Naive B cell (primary cell): ENCODE results near the gene HMGCL. TPM values are rescaled to one million over a fixed set of nuclear protein-coding genes. Genes with fewer than 3 reads are reported as not detected.

Experiments used
- ATAC-seq, 2 donors: fragments of 150-1000 bp; cut with Tn5 transposase; 2 replicates each; pipeline ENCODE4 v1.10.0; 2021; ENCODE audit warnings: low read depth in 2 of 2, mild to moderate bottlenecking in 2 of 2, moderate library complexity in 2 of 2
- DNase-seq: peaks from one replicate; pipeline ENCODE4 v3.0.0; 2022
- H3K27ac Mint-ChIP-seq, 6 donors: one replicate each; pipeline ENCODE4 v1.8.0; 2020 to 2022; ENCODE audit warnings: mild to moderate bottlenecking in 6 of 6, mixed read lengths in 6 of 6, moderate library complexity in 5 of 6, inconsistent platforms in 2 of 6
- H3K27me3 Mint-ChIP-seq, 3 donors: one replicate each; pipeline ENCODE4 v1.8.0; 2021 to 2022; ENCODE audit warnings: mixed read lengths in 3 of 3, mild to moderate bottlenecking in 1 of 3
- H3K36me3 Mint-ChIP-seq, 2 donors: one replicate each; pipeline ENCODE4 v1.8.0; 2020 to 2022; ENCODE audit warnings: mixed read lengths in 2 of 2, inconsistent platforms in 1 of 2, mild to moderate bottlenecking in 1 of 2
- H3K4me1 Mint-ChIP-seq, 3 donors: one replicate each; pipeline ENCODE4 v1.8.0; 2020 to 2022; ENCODE audit warnings: mixed read lengths in 3 of 3, inconsistent platforms in 1 of 3, mild to moderate bottlenecking in 1 of 3, moderate library complexity in 1 of 3
- H3K4me3 Mint-ChIP-seq, 8 donors: one replicate each; pipeline ENCODE4 v1.8.0; 2020 to 2022; ENCODE audit warnings: mild to moderate bottlenecking in 8 of 8, mixed read lengths in 8 of 8, moderate library complexity in 8 of 8, inconsistent platforms in 2 of 8
- H3K9me3 Mint-ChIP-seq, 7 donors: one replicate each; pipeline ENCODE4 v1.8.0; 2020 to 2022; ENCODE audit warnings: mixed read lengths in 7 of 7, mild to moderate bottlenecking in 5 of 7, inconsistent platforms in 2 of 7, moderate library complexity in 1 of 7
- polyA plus RNA-seq, 6 donors: library from polyadenylated mRNA; unstranded; fragments of 300-500 nt; fragmentation: Illumina TruSeq; gene quantifications; one replicate each; pipeline ENCODE4 v1.2.3, GENCODE V29; 2021; ENCODE audit warnings: low read depth in 6 of 6

HMGCL gene
- polyA plus RNA-seq, 6 donors from 2014 or later: 16.0 to 42.2 (median 27.7) TPM

- Mint-ChIP-seq H3K27me3 (no peaks in the 10 kb centered on the region), H3K36me3 (no peaks in the 10 kb centered on the region), H3K9me3 (no peaks in the 10 kb centered on the region), H3K27ac (peak overlapping the region in 3 of 6 donors; percentile 16 to 60 (median 49)), H3K4me3 (peak overlapping the region in 1 of 8 donors; percentile 72), H3K4me1 (peaks cover 7 to 40% (median 8%) of the 10 kb centered on the region in 3 donors)
- no peak for ATAC-seq
- no peak for DNase-seq
These were observed 50.9 kb downstream of the HMGCL start for GRCh38 chr1:23774174-23774880.

- no peak overlapping the region for H3K4me3 Mint-ChIP-seq
- no peak overlapping the region for H3K27ac Mint-ChIP-seq
- no peak for ATAC-seq
- H3K9me3 Mint-ChIP-seq: no peaks in the 10 kb centered on the region
- H3K4me1 Mint-ChIP-seq: peaks cover 4 to 31% (median 5%) of the 10 kb centered on the region in 3 donors
- no peak for DNase-seq
- no peaks in the 10 kb centered on the region for H3K27me3 Mint-ChIP-seq
- no peaks in the 10 kb centered on the region for H3K36me3 Mint-ChIP-seq
These were observed 52.4 kb downstream of the HMGCL start for GRCh38 chr1:23772854-23773242.

- Mint-ChIP-seq H3K4me3 (peak overlapping the region in 2 of 8 donors; percentile 45 to 61), H3K36me3 (no peaks in the 10 kb centered on the region), H3K4me1 (peaks cover 4 to 25% (median 5%) of the 10 kb centered on the region in 3 donors), H3K9me3 (no peaks in the 10 kb centered on the region), H3K27ac (peak overlapping the region in 1 of 6 donors; percentile 60), H3K27me3 (no peaks in the 10 kb centered on the region)
- DNase-seq (peak; percentile 75), ATAC-seq (peak; percentile 94 to 98)
These were observed 53.0 kb downstream of the HMGCL start for GRCh38 chr1:23772049-23772853.

- no peak for ATAC-seq
- DNase-seq: no peak
- H3K27me3 Mint-ChIP-seq: no peaks in the 10 kb centered on the region
- peaks cover 5 to 8% (median 5%) of the 10 kb centered on the region in 3 donors for H3K4me1 Mint-ChIP-seq
- no peaks in the 10 kb centered on the region for H3K9me3 Mint-ChIP-seq
- no peaks in the 10 kb centered on the region for H3K36me3 Mint-ChIP-seq
- no peak overlapping the region for H3K27ac Mint-ChIP-seq
- H3K4me3 Mint-ChIP-seq: no peak overlapping the region
These were observed 56.5 kb downstream of the HMGCL start for GRCh38 chr1:23768733-23769132.

DNA sequence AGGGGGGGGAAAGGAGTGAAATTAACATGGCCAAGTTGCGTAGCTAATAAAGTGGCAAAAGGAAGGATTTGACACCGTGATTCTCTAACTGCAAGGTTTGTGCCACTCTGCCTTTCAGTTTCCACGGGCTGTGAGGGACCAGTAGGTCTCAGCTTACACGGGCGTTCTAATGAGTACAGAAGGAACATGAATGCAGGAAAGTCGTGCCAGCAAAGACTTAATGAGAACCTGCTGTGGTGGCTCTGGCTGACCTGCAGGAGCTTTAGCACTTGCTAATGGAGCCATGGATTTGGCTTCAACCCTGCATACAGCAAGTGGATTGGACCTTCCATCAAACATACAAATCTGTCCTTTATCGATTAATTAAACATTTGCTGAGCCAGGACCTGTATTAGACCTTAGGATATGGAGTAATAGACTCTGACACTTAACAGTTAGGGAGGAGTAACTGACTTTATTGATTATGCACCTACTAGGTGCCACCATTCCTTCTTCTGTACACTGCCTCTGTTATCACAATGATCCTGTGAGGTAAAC lies 62.1 kb downstream of the HMGCL start:
- no peak overlapping the region for H3K4me3 Mint-ChIP-seq
- no peaks in the 10 kb centered on the region for H3K27me3 Mint-ChIP-seq
- ATAC-seq (no peak), DNase-seq (no peak)
- H3K27ac Mint-ChIP-seq: peak overlapping the region in 2 of 6 donors; percentile 20 to 91
- no peaks in the 10 kb centered on the region for H3K9me3 Mint-ChIP-seq
- peaks cover 4 to 8% (median 6%) of the 10 kb centered on the region in 3 donors for H3K4me1 Mint-ChIP-seq
- H3K36me3 Mint-ChIP-seq: peaks cover 6 to 8% of the 10 kb centered on the region in 2 donors

GRCh38 chr1:23759277-23759676 lies 66.0 kb downstream of the HMGCL start:
- ATAC-seq (no peak), DNase-seq (no peak)
- H3K27ac Mint-ChIP-seq: peak overlapping the region in 1 of 6 donors; percentile 47
- peaks cover 3 to 8% (median 6%) of the 10 kb centered on the region in 3 donors for H3K4me1 Mint-ChIP-seq
- no peak overlapping the region for H3K4me3 Mint-ChIP-seq
- H3K27me3 Mint-ChIP-seq: no peaks in the 10 kb centered on the region
- peaks cover 12 to 18% of the 10 kb centered on the region in 2 donors for H3K36me3 Mint-ChIP-seq
- no peaks in the 10 kb centered on the region for H3K9me3 Mint-ChIP-seq

DNA sequence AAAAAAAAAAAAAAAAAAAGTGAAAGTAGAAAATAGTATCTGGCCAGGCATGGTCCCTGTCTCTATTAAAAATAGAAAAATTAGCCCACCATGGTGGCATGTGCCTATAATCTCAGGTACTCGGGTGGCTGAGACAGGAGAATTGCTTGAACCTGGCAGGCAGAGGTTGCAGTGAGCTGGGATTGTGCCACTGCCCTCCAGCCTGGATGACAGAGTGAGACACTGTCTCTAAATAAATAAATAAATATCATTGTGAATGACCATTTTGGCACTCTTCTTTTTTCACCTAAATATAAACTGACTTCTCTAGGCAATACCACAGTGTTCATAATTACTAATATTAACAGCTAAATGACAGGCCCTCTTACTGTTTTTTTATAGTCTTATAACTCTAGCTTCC lies 67.4 kb downstream of the HMGCL start:
- Mint-ChIP-seq H3K36me3 (peaks cover 12 to 23% of the 10 kb centered on the region in 2 donors), H3K9me3 (no peaks in the 10 kb centered on the region)

GRCh38 chr1:23756676-23757075 lies 68.6 kb downstream of the HMGCL start:
- ATAC-seq (no peak), DNase-seq (no peak)
- Mint-ChIP-seq H3K4me1 (peaks cover under 1 to 8% (median 3%) of the 10 kb centered on the region in 3 donors), H3K27ac (peak overlapping the region in 1 of 6 donors; percentile 15), H3K36me3 (peaks cover 12 to 25% of the 10 kb centered on the region in 2 donors), H3K4me3 (no peak overlapping the region), H3K27me3 (no peaks in the 10 kb centered on the region), H3K9me3 (no peaks in the 10 kb centered on the region)

More for the DNA sequence above, 67.4 kb downstream of the HMGCL start:
- Mint-ChIP-seq H3K4me1 (peaks cover 0 to 6% (median 5%) of the 10 kb centered on the region in 3 donors), H3K27ac (no peak overlapping the region), H3K4me3 (no peak overlapping the region), H3K27me3 (no peaks in the 10 kb centered on the region)
- ATAC-seq (no peak), DNase-seq (no peak)

DNA sequence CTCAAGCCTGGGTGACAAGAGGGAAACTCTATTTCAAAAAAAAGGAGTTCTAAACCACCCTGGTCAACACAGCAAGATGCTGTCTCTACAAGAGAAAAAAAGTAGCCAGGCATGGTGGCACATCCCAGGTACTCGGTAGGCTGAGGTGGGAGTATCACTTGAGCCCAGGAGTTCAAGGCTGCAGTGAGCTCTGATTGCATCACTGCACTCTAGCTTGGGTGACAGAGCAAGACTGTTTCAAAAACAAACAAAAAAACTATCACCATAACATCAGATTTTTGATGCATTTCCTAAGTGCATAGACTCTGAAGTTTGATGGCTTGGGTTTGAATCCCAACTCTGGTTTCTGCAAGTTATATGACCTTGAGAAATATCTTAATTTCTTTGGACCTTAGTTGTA lies 72.3 kb downstream of the HMGCL start:
- Mint-ChIP-seq H3K27ac (no peak overlapping the region), H3K4me1 (peaks cover 8 to 25% (median 14%) of the 10 kb centered on the region in 3 donors), H3K27me3 (no peaks in the 10 kb centered on the region), H3K9me3 (no peaks in the 10 kb centered on the region), H3K36me3 (peaks cover 12 to 25% of the 10 kb centered on the region in 2 donors), H3K4me3 (no peak overlapping the region)
- no peak for DNase-seq
- no peak for ATAC-seq

Other genes starting within 250 kb of the HMGCL start
- gene RPL11, start 133.6 kb downstream of the HMGCL start, polyA plus RNA-seq: 1,000 to 10,000 TPM; 1,123 to 1,541 (median 1,429) TPM
- 10 to 100 TPM; 15.5 to 74.6 (median 46.1) TPM for gene ELOA, start 82.0 kb downstream of the HMGCL start, polyA plus RNA-seq
- gene PITHD1, start 47.0 kb downstream of the HMGCL start, polyA plus RNA-seq: 100 to 1,000 TPM in 2 of 6 donors, 10 to 100 TPM in 4; 64.4 to 110 (median 89.0) TPM
- gene LYPLA2, start 34.3 kb downstream of the HMGCL start, polyA plus RNA-seq: 10 to 100 TPM; 45.3 to 77.4 (median 67.3) TPM
- 1 to 10 TPM in 5 of 6 donors, not detected in 1; 3.8 to 7.9 (median 4.3) TPM for gene GALE, start 24.7 kb downstream of the HMGCL start, polyA plus RNA-seq
- 1 to 10 TPM; 3.2 to 9.6 (median 7.2) TPM for gene FUCA1, start 42.9 kb upstream of the HMGCL start, polyA plus RNA-seq
- 10 to 100 TPM; 28.7 to 66.0 (median 47.1) TPM for gene CNR2, start 87.9 kb upstream of the HMGCL start, polyA plus RNA-seq
- 100 to 1,000 TPM; 152 to 189 (median 174) TPM for gene PNRC2, start 134.4 kb upstream of the HMGCL start, polyA plus RNA-seq
- gene SRSF10, start 154.9 kb upstream of the HMGCL start, polyA plus RNA-seq: 100 to 1,000 TPM; 105 to 167 (median 146) TPM